Hematopoietic multipotent progenitor cell treated with erythropoietin and hydrocortisone succinate and interleukin-3 and kit ligand, for 8 days (in vitro differentiated cells): Measurements from ENCODE around the gene TCF15.
"Not testable (repeated sequence)": the region's sequence is repeated elsewhere in the genome, so short reads cannot be mapped to it uniquely, and the experiment has no call there.

Experiments
- DNase-seq: peaks from one replicate; pipeline ENCODE4 v3.0.0-alpha.2; 2015

TCF15 gene

GRCh38 chr20:642013-642397, 31.9 kb upstream of the TCF15 start:
- not testable (repeated sequence) for DNase-seq

- DNase-seq: no peak
Measured at GRCh38 chr20:641516-641875, 31.4 kb upstream of the TCF15 start.

GRCh38 chr20:640674-641515, 30.8 kb upstream of the TCF15 start:
- no peak for DNase-seq

- no peak for DNase-seq
Measured at GRCh38 chr20:638579-638978, 28.5 kb upstream of the TCF15 start.

- no peak for DNase-seq
Measured at GRCh38 chr20:637559-637958, 27.4 kb upstream of the TCF15 start.

GRCh38 chr20:635893-636338, 25.8 kb upstream of the TCF15 start:
- no peak for DNase-seq

GRCh38 chr20:635028-635892, 25.2 kb upstream of the TCF15 start:
- DNase-seq: no peak

- no peak for DNase-seq
Measured at GRCh38 chr20:634148-634925, 24.2 kb upstream of the TCF15 start.

DNA sequence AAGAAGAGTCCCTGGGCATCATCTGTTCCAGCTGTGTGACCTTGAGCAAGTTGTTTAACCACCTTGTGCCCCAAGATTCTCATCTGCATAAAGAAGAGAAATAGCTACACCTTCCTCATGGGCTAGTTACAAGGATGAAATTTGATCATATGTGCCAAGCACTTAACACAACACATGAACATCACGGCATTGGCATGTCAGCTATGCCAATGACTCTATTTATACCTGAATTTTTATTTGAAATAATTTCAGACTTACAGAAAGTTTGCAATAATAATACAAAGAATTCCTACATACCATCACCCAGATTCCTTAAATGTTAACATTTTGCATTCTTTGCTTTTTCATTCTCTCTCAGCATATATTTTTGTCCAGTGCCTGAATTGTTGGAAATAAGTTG, 21.0 kb upstream of the TCF15 start:
- DNase-seq: no peak

- no peak for DNase-seq
Measured at GRCh38 chr20:626579-626978, 16.5 kb upstream of the TCF15 start.

- no peak for DNase-seq
Measured at GRCh38 chr20:625360-625932, 15.3 kb upstream of the TCF15 start.

DNA sequence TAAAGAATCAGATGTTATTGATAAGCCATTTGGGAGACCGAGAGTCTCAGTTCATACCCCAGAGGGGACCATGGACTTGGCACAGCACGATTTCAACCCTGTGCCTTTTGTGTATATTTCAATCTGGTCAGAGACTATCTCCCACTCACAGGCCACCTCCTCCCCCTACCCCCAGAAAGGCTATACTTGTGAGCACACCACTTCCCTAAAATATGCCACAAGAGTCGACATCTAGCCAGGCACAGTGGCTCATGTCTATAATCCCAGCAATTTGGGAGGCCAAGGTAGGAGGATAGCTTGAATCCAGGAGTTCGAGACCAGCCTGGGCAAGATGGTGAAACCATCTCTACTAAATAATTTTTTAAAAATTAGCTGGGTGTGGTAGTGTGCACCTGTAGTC, 13.6 kb upstream of the TCF15 start:
- DNase-seq: no peak

DNA sequence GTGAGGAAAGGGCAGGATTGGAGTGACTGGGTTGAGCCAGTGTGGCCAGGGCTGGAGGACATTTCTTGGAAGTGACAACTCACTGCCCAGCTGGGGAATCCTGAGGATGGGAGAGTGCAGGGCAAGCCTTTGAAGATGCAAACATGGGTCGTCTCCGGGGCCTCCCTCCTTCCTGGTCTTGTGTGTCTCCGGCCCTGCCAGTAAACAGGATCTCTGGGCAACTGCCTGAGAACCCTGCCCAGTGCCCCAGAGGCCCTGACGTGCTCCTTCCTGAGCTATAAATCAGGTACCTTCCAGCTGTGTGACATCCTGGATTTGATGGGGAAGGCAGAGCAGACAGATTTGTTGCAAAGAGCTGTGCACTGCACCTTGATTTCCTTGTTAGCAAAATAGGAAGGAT, 12.9 kb upstream of the TCF15 start:
- DNase-seq: no peak

DNA sequence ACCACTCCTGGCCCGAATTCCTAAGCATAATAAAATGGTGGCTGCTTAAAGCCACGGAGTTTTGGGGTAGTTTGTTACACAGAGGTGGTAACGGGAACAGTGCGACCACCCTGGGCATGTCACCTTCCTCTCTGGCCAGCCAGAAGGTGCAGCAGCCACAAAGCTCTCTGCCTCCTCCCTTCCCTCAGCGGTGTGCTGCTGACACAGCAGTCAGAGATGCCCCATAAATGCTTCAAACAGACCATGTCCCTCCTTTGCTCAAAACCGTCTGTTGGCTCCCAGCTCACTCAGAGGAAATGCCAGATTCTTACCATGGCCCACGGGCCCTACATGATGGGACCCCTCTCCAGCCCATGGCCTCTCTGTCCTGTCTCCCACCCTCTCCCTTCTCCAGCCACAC, 12.1 kb upstream of the TCF15 start:
- DNase-seq: no peak

DNA sequence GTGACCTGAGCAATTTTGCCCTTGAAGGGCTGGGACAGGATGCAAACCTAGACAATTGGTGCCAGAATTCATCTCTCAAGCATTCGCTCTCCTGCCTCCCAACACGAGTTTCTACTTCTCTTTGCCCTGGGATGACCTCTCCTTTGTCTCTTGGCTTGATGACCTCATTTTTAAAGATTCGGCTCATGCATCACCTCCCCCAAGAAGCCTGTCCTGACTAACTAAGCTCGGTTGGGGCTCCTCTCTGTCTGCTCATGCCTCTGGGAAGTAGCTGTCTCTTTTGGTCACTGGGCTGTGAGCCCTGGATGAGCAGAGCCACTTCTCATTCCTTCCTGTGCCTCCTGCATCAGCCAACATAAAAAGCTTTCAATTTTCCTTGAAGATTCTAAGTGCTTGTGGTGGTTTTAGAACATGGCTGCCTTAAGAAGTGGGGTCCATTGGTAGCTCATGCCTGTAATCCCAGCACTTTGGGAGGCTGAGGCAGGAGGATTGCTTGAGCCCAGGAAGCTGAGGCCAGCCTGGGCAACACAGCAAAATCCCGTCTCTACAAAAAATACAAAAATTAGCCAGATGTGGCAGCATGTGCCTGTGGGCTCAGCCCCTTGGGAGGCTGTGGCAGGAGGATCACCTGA, 11.1 kb upstream of the TCF15 start:
- DNase-seq: no peak

DNA sequence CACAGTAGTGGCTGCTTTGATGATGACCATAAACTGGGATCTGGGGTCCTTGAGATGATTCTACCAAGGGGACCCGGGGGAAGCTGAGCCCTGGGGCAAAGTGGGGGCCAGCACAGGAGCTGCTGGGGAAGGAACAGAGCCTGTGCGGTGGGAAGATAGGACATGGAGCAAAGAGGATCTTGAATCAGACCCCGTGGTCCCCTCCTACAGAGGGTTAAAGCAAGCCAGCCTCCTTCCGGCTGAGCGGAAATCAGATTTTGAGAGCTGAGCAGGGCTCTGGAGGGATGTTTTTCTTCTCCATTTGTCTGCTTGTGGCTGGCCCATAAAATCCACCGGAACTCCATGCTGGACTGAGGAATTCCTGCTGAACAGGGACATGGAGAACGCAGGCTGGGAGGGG, 10.1 kb upstream of the TCF15 start:
- no peak for DNase-seq

GRCh38 chr20:618980-619379, 8.9 kb upstream of the TCF15 start:
- DNase-seq: no peak

GRCh38 chr20:617934-618690, 8.0 kb upstream of the TCF15 start:
- no peak for DNase-seq

- DNase-seq: no peak
Measured at GRCh38 chr20:615514-615913, 5.4 kb upstream of the TCF15 start.

- no peak for DNase-seq
Measured at GRCh38 chr20:611843-612185, 1.7 kb upstream of the TCF15 start.

DNA sequence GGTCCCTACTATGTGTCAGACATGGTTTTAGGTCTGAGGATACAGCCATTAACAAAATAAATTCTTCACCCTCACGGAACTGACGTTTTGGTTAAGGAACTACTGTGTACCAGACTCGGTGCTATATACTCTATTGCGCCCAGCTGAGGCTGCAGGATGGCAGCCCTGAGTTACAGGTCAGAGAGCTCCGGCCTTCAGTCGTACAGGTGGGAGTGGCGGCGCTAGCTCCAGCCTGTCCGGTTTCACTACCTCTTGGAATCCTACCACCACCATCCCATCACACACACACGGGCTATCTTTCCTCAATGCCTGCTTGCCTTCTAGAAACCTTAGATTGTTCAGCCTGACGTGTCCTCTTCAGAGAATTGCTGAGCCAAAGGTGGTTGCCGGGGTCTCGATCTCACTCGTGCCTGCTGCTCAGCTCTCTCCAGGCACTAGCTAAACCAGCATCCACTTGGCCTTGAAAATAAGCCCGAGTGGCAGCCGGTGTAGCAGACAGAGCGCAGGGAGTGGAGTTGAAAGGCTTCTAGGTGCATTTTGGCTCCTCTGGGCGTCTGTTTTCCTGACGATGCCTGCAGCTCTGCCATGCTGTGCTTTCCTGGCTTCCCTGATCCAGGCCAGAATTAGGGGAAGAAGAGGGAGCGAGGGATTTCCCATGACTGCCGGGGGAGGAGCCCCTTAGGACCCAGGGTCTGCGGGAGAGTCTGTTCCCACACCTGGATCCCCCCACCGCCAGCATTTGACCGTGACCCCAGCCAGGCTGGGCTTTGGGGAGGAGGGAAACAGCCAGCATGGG, 1.1 kb upstream of the TCF15 start:
- DNase-seq: no peak
